HepG2 (cell line): ENCODE data around the gene FLYWCH1. TPM values are rescaled to one million over a fixed set of nuclear protein-coding genes. Genes with fewer than 3 reads are reported as not detected.
A peak's percentile ranks its signal among the peaks of the same experiment; 100 is the strongest.

ENCODE experiments used
- ARNTL ChIP-seq: sonication (generic); formaldehyde crosslinking; IDR thresholded peaks from 2 replicates; pipeline ENCODE4 v1.4.0; 2020; ENCODE audit warnings: mild to moderate bottlenecking, missing genetic modification reagents
- EED ChIP-seq: sonication (generic); formaldehyde crosslinking; IDR thresholded peaks from 2 replicates; pipeline ENCODE4 v1.5.0; 2020; ENCODE audit warnings: mild to moderate bottlenecking, missing genetic modification reagents
- HDAC2 ChIP-seq: sonication (generic); formaldehyde crosslinking; IDR thresholded peaks from 2 replicates; pipeline ENCODE4 v1.4.0; 2020; ENCODE audit warnings: missing genetic modification reagents
- KDM2A ChIP-seq: sonication (generic); formaldehyde crosslinking; IDR thresholded peaks from 2 replicates; pipeline ENCODE4 v1.4.0; 2020; ENCODE audit warnings: low read depth, missing genetic modification reagents, borderline replicate concordance
- SMC3 ChIP-seq: IDR thresholded peaks from 2 replicates; pipeline ENCODE4 v1.6.1; 2011; ENCODE audit warnings: low read length, improper control_type of control experiment
- SP1 ChIP-seq, 2 experiments: fragments of 450-650 bp in 1 of 2; sonication (generic) in 1 of 2; formaldehyde crosslinking in 1 of 2; IDR thresholded peaks; 2 replicates each; pipeline versions ENCODE4 v1.4.0 to v1.6.1; 2016 to 2020; ENCODE audit warnings: missing genetic modification reagents in 1 of 2
- ZNF773 ChIP-seq: sonication (generic); formaldehyde crosslinking; IDR thresholded peaks from 2 replicates; pipeline ENCODE4 v1.4.0; 2020; ENCODE audit warnings: missing genetic modification reagents, borderline replicate concordance
- polyA plus RNA-seq, 8 experiments: library from polyadenylated mRNA; depleted of rRNA in 3 of 8; stranded (reverse) in 7 of 8; unstranded in 1 of 8; fragments of >200 nt; fragmentation: Illumina TruSeq in 4 of 8; extraction: Trizol in 4 of 8; gene quantifications; 2 replicates each; pipeline versions ENCODE4 v1.2.1 to v1.2.3, GENCODE V29; 2011 to 2016; ENCODE audit warnings: low read depth in 4 of 8, missing spikeins in 1 of 8, mixed read lengths in 1 of 8; ENCODE audit not compliant: insufficient read depth in 1 of 8
- total RNA-seq, 5 experiments: library from RNA; depleted of rRNA; stranded (reverse); fragments of >200 nt; fragmentation: Illumina TruSeq; extraction: Trizol; gene quantifications; 2 replicates each; pipeline ENCODE4 v1.2.3, GENCODE V29; 2016; ENCODE audit warnings: low read depth in 1 of 5
- TF ChIP-seq, protein P1 (sequence below): IDR thresholded peaks from 2 replicates; pipeline ENCODE4 v1.6.1; 2016; ENCODE audit warnings: missing compliant biosample characterization, missing genetic modification reagents, borderline replicate concordance
- TF ChIP-seq, protein P2 (sequence below): sonication (generic); formaldehyde crosslinking; IDR thresholded peaks from 2 replicates; pipeline ENCODE4 v1.5.1; 2020; ENCODE audit warnings: mild to moderate bottlenecking, missing genetic modification reagents, moderate library complexity
- TF ChIP-seq, protein P3 (sequence below): sonication (generic); formaldehyde crosslinking; IDR thresholded peaks from 2 replicates; pipeline ENCODE4 v1.4.0; 2020; ENCODE audit warnings: missing genetic modification reagents, low read depth, mild to moderate bottlenecking, borderline replicate concordance
- TF ChIP-seq, protein P4 (sequence below): sonication (generic); formaldehyde crosslinking; IDR thresholded peaks from 2 replicates; pipeline ENCODE4; 2020; ENCODE audit warnings: missing genetic modification reagents, mild to moderate bottlenecking, borderline replicate concordance
- TF ChIP-seq, protein P5 (sequence below): sonication (generic); formaldehyde crosslinking; IDR thresholded peaks from 2 replicates; pipeline ENCODE4 v1.4.0; 2020; ENCODE audit warnings: missing genetic modification reagents
- TF ChIP-seq, protein P6 (sequence below): IDR thresholded peaks from 2 replicates; pipeline ENCODE4 v1.6.1; 2016; ENCODE audit warnings: low read depth

FLYWCH1 gene
- total and polyA plus RNA-seq, 2 of the 13 experiments (the other 11 are each of a cell fraction or from before 2014, with no cell fraction given) = 7.3 to 12.4 TPM

DNA sequence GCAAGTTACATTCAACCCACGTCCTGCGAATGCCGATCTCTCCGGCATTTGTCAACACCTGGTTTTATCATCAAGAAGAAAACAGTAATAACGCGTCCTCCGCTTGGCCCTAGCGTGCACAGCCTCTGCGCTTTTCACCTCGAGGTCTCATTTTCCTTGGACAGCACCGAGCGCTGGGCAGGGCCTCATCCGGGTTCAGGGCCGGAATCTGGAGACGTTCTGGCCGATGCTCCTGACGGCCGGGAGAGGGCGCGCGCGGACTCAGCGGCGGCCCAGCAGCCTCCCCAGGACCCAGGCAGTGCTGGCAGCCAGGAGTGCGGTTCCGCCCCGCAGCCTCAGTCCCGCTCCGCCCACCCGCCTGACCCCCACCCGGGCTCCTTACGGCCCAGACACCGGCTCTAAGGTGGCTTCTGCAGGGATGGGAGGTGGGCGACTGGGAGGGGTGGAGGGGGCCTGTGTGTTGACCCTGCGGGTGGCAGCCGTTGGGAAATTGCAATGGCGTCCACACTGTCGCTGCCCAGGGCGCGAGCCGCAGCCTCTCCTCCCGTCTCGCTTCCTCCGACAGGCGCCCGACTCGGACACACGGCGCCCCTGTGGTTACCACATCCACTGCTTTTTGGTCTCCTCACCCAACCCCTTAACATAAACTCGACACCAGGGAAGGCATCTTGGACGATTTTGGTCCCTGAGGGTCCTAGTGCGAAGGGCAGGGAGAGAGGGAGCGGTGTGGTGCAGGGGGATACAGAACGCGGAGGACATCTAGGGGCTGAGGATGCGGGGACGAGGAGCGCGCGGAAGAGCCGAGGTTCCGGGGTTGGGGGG lies 7.4 kb upstream of the FLYWCH1 start (continued):
- TF ChIP-seq, protein P1, sequence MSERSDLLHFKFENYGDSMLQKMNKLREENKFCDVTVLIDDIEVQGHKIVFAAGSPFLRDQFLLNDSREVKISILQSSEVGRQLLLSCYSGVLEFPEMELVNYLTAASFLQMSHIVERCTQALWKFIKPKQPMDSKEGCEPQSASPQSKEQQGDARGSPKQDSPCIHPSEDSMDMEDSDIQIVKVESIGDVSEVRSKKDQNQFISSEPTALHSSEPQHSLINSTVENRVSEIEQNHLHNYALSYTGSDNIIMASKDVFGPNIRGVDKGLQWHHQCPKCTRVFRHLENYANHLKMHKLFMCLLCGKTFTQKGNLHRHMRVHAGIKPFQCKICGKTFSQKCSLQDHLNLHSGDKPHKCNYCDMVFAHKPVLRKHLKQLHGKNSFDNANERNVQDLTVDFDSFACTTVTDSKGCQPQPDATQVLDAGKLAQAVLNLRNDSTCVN (CRISPR knock-in tag) = peak; percentile 49; the same call in 1 of the 2 replicates
- TF ChIP-seq SMC3 (peak; percentile 36; the same call in 1 of the 2 replicates), HDAC2 (peak; percentile 67), EED (CRISPR knock-in tag) (no peak), KDM2A (CRISPR knock-in tag) (peak; percentile 93), ZNF773 (CRISPR knock-in tag) (peak; percentile 36; the same call in 1 of the 2 replicates), SP1 (IDR thresholded peaks at IDR 0.05) (no peak), SP1 (CRISPR knock-in tag; IDR thresholded peaks at IDR 0.05) (0 out of 2 replicates have a peak, but pooled peaks have one; percentile 36), ARNTL (CRISPR knock-in tag) (0 out of 2 replicates have a peak, but pooled peaks have one; percentile 35)
- TF ChIP-seq, protein P2, sequence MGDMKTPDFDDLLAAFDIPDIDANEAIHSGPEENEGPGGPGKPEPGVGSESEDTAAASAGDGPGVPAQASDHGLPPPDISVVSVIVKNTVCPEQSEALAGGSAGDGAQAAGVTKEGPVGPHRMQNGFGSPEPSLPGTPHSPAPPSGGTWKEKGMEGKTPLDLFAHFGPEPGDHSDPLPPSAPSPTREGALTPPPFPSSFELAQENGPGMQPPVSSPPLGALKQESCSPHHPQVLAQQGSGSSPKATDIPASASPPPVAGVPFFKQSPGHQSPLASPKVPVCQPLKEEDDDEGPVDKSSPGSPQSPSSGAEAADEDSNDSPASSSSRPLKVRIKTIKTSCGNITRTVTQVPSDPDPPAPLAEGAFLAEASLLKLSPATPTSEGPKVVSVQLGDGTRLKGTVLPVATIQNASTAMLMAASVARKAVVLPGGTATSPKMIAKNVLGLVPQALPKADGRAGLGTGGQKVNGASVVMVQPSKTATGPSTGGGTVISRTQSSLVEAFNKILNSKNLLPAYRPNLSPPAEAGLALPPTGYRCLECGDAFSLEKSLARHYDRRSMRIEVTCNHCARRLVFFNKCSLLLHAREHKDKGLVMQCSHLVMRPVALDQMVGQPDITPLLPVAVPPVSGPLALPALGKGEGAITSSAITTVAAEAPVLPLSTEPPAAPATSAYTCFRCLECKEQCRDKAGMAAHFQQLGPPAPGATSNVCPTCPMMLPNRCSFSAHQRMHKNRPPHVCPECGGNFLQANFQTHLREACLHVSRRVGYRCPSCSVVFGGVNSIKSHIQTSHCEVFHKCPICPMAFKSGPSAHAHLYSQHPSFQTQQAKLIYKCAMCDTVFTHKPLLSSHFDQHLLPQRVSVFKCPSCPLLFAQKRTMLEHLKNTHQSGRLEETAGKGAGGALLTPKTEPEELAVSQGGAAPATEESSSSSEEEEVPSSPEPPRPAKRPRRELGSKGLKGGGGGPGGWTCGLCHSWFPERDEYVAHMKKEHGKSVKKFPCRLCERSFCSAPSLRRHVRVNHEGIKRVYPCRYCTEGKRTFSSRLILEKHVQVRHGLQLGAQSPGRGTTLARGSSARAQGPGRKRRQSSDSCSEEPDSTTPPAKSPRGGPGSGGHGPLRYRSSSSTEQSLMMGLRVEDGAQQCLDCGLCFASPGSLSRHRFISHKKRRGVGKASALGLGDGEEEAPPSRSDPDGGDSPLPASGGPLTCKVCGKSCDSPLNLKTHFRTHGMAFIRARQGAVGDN (CRISPR knock-in tag) = peak; percentile 84
- TF ChIP-seq, protein P3, sequence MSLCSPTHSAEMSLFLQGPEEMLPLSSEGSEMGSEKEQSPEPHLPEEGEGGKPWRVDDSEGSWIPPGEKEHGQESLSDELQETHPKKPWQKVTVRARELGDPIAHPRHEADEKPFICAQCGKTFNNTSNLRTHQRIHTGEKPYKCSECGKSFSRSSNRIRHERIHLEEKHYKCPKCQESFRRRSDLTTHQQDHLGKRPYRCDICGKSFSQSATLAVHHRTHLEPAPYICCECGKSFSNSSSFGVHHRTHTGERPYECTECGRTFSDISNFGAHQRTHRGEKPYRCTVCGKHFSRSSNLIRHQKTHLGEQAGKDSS (CRISPR knock-in tag) = peak; percentile 62
- TF ChIP-seq, protein P4, sequence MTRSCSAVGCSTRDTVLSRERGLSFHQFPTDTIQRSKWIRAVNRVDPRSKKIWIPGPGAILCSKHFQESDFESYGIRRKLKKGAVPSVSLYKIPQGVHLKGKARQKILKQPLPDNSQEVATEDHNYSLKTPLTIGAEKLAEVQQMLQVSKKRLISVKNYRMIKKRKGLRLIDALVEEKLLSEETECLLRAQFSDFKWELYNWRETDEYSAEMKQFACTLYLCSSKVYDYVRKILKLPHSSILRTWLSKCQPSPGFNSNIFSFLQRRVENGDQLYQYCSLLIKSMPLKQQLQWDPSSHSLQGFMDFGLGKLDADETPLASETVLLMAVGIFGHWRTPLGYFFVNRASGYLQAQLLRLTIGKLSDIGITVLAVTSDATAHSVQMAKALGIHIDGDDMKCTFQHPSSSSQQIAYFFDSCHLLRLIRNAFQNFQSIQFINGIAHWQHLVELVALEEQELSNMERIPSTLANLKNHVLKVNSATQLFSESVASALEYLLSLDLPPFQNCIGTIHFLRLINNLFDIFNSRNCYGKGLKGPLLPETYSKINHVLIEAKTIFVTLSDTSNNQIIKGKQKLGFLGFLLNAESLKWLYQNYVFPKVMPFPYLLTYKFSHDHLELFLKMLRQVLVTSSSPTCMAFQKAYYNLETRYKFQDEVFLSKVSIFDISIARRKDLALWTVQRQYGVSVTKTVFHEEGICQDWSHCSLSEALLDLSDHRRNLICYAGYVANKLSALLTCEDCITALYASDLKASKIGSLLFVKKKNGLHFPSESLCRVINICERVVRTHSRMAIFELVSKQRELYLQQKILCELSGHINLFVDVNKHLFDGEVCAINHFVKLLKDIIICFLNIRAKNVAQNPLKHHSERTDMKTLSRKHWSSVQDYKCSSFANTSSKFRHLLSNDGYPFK = peak; percentile 41; the same call in 1 of the 2 replicates
- TF ChIP-seq, protein P5, sequence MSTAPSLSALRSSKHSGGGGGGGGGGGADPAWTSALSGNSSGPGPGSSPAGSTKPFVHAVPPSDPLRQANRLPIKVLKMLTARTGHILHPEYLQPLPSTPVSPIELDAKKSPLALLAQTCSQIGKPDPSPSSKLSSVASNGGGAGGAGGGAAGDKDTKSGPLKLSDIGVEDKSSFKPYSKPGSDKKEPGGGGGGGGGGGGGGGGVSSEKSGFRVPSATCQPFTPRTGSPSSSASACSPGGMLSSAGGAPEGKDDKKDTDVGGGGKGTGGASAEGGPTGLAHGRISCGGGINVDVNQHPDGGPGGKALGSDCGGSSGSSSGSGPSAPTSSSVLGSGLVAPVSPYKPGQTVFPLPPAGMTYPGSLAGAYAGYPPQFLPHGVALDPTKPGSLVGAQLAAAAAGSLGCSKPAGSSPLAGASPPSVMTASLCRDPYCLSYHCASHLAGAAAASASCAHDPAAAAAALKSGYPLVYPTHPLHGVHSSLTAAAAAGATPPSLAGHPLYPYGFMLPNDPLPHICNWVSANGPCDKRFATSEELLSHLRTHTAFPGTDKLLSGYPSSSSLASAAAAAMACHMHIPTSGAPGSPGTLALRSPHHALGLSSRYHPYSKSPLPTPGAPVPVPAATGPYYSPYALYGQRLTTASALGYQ (CRISPR knock-in tag) = 0 out of 2 replicates have a peak, but pooled peaks have one; percentile 3
- TF ChIP-seq, protein P6, sequence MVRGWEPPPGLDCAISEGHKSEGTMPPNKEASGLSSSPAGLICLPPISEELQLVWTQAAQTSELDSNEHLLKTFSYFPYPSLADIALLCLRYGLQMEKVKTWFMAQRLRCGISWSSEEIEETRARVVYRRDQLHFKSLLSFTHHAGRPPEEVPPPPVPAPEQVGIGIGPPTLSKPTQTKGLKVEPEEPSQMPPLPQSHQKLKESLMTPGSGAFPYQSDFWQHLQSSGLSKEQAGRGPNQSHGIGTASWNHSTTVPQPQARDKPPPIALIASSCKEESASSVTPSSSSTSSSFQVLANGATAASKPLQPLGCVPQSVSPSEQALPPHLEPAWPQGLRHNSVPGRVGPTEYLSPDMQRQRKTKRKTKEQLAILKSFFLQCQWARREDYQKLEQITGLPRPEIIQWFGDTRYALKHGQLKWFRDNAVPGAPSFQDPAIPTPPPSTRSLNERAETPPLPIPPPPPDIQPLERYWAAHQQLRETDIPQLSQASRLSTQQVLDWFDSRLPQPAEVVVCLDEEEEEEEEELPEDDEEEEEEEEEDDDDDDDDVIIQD (CRISPR knock-in tag) = 0 out of 2 replicates have a peak, but pooled peaks have one; percentile 15
